Fibroblast of skin of right quadriceps (primary cell): ENCODE results near the gene CMTM4.

ENCODE experiments used
- DNase-seq: peaks from one replicate; pipeline ENCODE4 v3.0.0-alpha.2; 2013

The CMTM4 gene

DNA sequence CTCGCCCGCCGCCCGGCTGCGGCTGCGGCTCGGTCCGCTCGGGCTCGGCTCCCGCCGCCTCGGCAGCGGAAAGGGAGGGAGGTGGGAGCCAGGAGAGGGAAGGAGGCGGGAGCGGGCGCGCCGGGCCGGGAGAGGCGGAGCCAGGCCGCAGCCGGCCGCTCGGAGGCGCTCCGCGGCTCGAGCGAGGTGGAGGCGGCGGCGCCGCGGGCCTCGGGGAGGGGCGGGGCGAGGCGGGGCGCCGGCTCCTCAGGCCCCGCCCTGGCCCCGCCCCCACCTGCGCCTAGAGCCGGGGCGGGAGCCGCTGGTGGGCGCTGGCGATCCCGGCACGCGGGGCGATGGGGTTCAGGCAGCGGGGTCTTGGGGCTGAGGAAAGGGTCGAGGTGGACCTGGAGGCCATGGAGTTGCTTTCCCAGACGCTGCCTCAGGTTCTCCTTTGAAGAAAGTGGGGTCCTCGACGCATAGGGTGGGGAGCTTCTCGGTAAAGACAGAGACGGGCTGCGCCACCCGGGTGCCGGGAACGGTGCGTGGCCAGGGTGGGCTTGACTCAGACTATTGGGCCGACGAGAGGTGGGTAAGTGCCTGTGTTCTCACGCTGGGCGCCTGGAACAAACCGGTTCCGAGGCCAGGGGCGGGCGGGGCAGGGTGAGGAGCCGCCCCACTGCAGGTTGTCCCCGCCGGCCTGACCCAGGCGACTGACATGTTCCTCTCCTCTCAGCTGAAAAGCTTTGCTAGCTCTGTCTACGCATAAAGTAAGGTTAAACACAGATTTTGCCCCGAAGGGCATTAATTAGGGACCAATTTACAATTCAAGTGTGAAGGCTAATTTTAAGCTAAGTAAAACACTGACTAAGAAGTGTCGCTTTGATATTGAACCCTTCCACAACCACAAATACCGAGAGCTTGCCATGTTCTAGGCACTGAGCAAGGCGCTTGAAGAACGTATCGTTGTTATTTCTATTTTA, at the start of gene CMTM4:
TSS of gene CMTM4 (minus strand) at position 75 of the 962 bp plus-strand sequence. CDS start 218 bp downstream, outside the sequence.
- DNase-seq, result peak; percentile 85

DNA sequence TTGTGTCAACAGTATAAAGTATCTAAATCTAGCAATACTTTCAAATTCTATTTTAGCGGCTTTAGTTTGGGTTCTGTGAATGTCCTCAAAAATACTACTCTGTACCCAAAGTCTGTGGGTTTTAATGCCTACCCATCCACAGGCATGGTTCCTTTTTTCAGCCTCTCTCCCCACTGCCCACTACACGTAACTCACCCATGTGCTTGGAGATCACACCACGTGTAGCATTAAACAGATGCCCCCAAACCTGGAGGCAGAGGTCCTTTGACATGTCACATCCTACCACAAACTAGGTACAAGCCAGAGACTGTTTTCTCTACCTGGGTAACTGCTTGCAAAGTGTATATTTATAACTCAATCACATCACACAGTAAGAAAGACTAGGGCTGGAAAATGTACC, 49.5 kb upstream of the CMTM4 start:
- no peak for DNase-seq

DNA sequence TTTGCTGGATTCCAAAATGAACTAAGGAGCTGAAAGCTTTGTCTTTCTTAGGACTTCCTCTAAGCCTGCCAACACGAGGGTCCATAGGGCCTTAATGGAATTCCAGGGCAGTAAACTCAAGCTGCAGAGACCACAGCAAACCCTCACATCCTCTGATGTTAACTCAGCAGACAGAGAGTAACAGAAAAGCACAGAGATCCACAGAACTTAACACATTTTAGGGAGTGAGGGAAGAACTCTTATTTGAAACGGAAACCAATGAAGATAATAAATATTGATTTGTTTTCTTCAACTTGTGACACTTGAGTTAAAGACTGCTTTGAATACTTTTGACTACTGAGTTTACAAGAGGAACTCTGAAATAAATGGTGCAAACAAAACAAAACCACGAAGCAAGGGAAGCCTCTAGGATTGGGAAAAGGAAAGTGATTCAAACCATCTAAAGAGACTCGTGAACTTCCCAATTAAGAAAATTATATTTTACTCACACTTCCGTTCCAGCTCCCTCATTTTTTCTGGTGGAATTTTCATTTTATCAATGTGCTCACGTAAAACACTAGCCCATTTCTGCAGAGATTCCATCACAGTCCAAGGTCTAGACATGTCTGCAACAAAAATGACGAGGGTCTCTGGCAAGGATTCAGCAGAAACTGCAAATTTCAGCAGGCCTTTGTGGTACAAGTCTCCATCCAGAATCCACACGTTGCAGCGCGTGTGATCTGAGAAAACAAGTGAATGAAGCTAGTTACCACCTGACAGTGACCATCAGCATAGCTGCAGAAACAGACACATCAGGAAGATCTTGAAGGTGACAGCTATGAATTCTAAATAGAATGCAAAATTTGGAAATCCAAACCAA, 45.6 kb upstream of the CMTM4 start:
- DNase-seq, result peak; percentile 43

DNA sequence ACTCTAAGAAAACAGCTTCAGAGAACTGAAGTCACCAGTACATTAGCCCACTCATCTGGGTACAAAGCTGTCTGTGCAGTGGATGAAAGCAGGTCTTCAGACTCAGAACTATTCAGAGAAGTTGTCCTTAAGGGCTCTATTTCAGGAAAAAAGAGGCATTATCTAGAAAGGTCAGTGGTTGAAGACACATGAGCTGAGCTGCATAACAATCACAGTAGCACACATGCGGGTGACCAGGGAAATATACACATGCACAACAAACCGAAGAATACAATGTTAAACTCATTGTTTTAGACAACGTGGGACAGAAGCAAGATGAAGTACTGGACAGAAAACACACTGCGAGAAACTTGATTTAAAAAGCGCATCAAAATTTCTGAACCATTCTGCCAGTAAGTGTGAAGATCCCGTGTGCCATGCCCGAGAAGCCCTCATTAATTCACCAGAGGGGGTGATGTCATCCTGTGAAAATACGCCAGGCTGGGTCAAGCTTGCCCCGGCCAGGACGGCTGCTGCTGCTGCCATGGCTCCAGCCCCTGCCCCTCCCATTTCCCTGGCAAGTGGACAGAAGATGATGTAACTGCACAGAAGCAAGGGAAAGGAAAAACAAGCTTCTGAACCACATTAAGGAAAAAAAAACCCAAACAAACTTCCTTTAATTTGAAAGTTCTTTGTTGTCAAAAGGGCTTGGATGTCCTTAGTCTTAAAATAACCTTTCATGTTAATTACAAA, 44.8 kb upstream of the CMTM4 start:
- peak; percentile 78 for DNase-seq

DNA sequence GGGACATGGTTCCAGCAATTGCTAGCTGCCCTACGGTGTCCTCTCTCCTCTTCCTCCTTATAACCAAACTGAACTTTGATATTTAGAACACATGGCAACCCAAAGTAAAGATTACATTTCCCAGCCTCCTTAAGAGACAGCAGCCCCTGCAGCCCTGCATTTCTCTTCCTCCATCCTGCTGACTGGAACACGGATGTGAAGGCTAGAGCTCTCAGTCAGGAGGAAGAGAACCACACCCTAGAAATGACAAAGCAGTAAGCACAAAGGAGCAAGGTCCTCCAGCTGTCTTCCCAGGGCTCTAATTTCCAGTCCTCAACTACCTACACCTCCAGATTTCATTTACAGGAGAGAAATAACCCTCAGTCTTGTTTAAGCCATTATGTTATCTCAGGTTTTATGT, 44.0 kb upstream of the CMTM4 start:
- no peak for DNase-seq

DNA sequence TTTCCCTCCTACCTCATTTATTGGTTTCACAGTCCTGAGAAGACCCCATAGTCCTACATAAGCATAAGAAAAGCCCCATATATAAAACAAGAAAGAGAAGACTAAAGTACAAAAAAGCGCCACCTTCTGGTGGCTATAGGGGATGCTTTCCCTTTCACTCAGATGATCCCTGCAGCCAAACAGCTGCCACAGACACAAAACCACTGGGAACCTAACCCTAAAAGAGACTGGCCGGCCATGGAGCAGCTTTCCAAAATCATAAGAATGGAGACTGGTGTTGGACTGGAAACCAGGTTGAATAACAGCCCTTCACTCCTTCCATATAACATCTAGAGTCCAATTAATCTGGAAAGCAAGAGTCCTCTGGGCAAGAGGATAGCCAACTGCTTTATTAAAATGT, 43.5 kb upstream of the CMTM4 start:
- DNase-seq, result peak; percentile 17

DNA sequence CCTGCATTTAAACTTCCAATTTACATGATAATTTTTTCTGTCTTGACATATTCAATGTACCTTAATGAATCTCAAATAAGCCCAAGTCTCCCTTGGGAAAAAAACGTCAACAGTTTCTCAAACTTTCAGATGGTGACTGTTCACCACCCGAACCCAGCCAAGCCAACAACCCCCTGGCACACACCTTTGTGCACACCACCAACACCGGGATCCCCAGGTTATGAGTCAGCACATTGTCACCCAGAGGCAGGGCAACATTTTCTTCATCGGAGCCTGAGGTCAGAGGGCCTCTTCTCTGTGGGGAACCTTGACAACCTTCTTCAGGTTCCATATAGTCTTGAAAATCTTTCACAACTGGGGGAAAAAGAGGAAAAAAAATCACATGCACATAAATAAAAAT, 39.3 kb upstream of the CMTM4 start:
- DNase-seq, result no peak

DNA sequence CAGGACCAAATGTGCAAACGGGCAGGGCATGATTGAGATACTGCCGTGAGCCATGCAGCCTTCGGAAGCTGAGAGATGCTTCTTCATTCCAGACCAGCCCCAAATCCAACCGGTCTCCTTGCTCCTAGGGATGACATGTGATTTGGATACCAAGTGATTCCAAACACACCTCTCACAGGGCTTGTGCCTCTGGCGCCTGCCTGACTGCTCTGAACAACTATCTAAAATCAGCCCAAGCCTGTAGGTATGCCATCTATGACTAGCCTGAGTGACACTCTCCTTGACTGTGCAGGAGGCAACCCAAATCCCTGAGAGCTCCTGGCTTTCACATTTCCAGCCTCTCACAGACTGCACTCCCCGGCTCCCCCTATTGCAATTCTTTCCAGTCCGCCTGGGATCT, 34.6 kb upstream of the CMTM4 start:
- DNase-seq, result no peak

DNA sequence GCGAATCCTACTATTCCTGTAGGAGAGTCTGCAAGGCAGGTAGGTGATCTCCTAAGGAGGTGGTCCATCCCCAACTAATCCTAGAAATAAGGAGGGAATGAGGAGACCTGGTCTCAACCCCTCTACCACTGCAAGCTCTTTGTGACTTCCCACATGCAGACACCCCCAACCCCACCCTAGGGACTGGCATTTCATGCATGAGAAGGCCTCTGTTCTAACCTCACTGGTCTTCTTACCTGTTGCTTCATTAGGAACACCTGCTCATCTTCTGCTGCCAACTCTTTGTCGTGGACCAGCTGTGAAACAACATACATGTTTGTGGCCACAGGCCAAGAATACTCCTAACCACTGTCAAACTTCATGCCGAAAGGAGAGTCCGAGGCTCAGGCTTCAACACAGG, 32.3 kb upstream of the CMTM4 start:
- DNase-seq, result no peak

DNA sequence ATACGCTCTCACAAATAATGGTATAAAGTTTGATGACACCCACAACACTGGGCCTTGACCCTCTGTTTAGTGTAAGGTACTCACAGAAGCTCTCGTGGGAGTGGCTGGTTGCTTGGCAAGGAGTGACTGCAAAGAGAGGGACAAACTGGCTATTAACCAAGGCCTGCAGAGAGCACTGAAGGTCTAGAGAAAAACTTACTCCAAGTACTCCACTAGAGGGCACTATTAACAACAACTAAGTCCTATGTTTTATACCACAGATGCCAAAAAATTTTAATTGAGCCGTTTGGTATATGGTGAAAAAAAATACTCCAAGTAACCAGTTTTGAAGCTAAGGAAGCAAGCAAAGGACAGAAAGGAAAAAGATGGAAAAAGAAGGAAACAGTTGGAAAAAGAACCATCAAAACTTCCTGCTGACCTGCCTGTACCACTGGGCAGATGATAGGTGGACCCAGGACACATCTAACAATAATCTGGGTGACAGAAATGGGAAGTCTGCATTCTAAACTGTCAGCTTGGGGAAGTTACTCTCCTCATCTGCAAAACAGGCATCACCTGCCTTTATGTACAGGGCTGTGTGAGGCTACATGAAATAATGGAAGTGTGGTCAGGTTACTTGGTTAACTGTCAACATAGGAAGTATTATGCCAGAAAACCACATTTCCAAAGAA, 31.7 kb upstream of the CMTM4 start:
- peak; percentile 64 for DNase-seq

DNA sequence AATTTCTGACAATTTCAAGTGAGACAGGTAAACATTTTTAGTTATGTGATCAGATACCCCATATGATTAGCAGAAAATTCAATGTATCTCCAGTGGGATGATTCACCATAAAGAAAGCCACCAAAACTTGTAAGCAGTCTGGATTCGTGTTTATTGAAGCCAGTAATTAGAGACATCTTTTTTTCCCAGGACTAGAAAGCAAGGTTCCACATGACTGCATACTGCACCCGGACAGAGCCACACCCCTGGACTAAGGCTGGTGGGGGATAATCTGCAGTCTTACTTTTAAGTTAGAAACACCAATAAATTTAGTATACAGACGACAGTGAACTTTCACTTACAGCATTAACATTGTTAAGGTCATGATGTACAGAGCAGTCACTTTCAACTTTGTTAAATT, 24.2 kb upstream of the CMTM4 start:
- DNase-seq, result peak; percentile 55

DNA sequence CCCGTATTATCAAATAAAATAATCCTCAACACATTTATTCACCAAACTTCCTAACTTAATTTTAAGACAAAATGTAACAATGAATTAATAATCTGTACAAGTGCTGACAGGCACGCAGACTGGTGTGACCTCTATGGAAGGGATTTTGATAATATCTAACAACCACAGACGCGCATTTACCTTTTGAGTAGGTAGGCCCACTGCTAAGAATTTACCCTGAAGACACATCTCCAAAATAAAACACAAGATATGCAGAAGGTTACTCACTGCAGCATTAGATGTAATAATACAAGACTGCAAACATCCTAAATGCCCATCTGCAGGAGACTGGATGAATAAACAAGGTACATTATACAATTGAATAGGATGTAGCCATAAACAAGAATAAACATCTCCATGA, 22.7 kb upstream of the CMTM4 start:
- no peak for DNase-seq

DNA sequence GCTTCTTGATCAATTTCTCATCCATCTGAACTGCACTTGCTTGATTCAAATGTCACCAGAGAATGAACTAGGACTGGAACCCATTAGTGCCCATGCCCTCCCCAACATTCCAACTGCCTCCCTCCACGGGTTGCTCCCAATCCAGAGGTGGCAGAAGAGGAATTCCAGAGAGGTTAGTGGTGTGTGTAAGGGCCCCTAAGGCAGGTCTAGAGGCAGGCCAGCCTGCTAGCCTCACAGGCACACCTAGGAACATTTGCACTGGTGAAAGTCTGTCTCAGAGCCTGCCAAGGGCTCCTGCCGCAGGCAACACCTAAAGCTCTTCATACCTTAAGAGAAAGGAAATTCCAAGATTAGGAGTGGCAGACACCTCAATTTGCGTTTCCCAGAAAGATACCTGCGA, 21.2 kb upstream of the CMTM4 start:
- peak; percentile 25 for DNase-seq

DNA sequence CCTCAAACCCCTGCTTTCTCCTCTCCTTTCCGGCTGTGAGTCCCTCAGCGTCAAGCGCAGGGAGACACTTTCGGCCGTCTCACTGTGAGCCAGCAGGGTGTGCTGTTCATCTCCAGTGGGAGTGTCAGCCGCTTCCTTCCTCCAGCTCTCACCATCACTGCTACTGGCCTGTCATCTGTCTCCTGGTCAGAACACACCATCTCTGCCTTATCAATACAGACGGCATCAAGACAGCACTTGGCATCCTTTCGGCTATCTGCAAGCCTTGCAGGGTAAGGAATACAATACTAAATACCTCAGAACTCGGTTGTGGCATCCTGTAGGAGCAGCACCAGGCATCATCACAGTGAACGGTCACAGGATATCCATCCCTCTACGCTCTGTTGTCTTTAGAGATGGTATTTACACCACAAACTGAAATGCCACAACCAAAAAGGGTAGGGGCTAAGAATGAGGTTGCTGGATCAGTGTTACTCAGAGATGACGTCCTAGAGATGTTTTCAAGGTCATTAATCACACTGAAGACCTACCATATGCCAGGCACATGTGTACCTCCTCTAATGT, 20.7 kb upstream of the CMTM4 start:
- DNase-seq, result peak; percentile 77

DNA sequence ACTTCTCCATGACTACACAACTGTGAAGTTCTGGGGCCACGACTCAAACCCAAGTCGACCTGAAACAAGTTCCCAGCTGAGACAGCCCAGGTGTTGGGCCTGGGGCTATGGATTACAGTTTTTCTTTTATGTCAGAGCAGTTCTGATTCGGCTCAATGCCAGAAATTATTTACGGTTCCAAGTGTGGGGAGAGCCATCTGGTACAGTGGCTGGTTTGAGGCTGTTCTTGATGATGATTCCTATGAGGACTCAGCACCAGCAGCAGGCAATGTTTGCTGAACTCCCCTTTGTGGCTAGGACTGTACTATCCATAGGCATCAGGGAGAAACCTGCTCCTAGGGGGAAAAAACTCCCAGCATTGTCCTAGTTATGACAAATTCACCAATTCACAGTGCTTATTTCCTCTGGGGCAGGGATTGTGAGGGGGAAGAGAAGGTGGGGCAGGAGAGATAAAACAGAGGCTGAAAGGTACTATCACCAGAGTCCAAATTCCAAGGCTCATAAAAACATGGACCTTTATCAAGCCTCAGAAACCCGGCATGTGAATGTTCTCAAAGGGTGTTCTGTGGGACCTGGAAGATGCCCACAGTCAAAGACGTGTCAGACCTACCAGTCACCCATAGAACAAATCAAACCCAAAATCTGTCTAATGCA, 18.2 kb upstream of the CMTM4 start:
- no peak for DNase-seq

DNA sequence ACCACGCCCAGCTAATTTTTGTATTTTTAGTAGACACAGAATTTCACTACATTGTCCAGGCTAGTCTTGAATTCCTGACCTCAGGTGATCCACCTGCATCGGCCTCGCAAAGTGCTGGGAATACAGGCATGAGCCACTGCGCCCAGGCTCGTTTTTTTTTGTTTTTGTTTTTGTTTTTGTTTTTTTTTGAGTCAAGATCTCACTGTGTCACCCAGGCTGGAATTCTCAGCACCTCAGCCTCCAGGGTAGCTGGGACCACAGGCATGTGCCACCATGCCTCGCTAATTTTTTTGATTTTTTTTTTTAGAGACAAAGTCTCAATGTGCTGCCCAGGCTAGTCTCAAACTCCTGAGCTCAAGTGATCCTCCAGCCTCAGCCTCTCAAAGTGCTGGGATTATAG, 17.5 kb upstream of the CMTM4 start:
- DNase-seq, result no peak

DNA sequence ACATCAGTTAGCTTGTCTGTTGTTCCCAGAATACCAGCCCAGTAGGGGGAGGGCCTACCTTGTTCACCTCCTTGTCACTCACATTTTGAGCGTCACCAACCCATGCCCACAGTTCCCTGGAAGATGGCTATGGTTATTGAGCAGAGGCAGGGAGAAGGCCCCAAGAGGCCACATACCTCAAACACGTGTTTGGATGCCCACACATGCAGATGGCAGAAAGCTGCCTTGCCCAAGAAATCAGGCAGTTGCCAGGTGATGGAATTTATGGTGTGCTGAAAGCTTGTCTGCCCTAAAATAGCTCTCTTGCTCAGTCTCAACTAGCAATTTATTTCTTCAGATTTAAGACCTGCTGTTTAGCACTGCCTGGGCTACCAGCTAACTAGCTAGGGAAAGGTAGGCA, 16.5 kb upstream of the CMTM4 start:
- DNase-seq, result no peak

DNA sequence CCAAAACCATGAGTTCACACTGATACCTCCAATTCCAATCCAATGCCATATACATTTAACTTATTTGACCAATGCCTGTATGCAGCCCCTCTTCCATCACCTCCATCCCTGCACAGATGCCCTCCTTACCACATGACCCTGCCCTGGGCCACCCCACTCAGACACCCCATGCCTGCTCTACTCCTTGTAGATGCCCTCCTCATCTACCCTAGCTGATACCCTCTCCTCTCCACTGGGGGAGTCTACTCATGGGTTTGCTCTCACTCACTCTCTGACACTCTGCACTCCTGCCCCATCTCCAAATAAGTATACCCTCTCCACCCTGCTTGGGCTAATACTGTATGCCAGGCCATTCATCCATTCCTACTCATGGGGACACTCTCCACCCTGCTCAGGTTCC, 16.0 kb upstream of the CMTM4 start:
- no peak for DNase-seq

DNA sequence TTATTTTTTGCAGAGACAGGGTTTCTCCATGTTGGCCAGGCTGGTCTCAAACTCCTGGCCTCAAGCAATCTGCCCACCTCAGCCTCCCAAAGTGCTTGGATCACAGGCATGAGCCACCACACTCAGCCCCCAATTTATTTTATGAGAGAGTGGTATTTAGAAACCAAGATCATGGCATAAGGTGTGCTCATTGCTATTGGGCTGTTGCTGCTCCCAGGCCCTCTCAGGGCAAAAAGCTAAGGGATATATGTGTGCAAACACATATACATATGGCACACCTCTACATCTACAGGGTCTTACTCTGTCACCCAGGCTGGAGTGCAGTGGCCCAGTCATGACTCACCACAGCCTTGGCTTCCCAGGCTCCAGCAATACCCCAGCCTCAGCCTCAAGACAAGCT, 15.0 kb upstream of the CMTM4 start:
- no peak for DNase-seq

DNA sequence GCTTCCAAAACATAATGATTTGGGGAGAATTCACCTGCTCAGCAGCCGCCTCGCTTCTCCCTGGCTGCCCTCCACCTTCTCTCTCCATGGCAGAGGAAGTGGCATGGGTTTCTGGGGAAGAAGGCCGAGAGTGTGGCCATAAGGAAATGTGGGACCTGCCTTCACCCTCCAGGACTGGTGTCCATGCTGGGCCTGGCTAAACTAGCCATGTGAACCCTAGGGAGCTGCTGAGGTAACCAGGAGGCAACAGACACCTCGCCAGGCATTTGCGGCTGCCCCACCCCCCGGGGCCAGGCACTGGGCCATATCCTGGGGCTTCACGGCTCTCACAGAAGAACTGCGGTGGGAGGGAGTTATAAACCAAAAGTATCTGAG, 9.9 kb upstream of the CMTM4 start:
- no peak for DNase-seq

DNA sequence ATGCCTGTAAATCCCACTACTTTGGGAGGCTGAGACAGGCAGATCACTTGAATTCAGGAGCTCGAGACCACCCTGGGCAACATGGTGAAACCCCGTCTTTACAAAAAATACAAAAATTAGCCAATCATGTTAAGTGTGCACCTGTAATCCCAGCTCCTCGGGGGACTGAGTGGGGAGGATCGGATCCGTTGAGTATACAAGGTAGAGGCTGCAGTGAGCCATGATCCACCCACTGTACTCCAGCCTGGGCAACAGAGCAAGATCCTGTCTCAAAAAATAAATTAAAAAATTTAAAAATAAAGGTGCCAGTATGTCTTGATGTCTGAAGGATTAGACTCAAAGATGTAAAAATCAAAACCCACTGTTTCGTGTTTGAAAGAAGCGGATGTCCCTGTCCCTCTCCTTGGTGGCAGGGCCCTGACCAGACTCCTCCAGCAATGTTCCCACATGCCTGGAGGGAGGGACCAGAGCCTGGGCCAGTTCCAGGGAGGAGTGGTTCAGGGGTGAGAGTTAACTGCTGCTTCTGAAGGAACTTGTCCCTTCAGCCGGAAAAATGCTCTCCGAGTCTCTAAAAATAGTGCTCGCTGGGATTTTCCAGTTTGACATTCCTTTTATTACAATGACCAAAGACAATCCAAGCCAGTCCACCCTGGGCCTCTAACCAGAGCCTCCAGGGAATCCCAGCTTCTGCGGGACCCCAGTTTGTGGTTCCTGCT, 9.4 kb upstream of the CMTM4 start:
- DNase-seq, result no peak
